ENCODE results near the gene NCOA4.

NCOA4 gene

DNA sequence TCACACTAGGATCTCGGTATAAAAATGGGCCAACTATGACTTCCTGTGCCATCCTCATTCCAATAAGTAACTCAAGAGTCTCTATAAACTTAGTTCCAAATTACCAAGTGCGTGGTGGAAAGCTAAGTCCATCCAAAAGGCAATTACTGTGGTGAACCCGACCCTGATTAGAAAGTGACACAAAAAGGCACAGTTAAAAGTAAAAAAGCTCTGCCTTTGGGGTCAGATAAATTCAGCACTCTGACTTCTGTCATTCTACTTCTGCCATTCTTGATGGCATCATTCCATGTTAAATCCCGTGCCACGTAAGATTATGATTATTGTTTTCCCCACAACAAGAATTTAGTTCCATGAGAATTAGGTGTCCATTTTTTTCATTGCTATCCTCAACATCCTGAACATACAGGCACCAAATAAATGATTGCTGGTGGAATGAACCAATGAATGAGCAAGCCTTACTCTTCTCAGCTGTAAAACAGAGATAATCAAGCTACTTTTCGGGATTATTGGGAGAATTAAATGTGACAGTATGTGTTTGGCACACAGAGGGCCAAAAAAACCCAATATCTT is 877 bp downstream of the NCOA4 start (continued):
- TF ChIP-seq ZNF423 (tag by site-specific recombination; IDR thresholded peaks at IDR 0.05) (no peak), ZNF600 (tag by site-specific recombination; IDR thresholded peaks at IDR 0.05) (no peak), ZNF433 (tag by site-specific recombination; IDR thresholded peaks at IDR 0.05; ENCODE audit: low read depth) (no peak), ATF2 (tag by site-specific recombination; IDR thresholded peaks at IDR 0.05; ENCODE audit: low read depth) (no peak)
- TF ChIP-seq, protein P1, sequence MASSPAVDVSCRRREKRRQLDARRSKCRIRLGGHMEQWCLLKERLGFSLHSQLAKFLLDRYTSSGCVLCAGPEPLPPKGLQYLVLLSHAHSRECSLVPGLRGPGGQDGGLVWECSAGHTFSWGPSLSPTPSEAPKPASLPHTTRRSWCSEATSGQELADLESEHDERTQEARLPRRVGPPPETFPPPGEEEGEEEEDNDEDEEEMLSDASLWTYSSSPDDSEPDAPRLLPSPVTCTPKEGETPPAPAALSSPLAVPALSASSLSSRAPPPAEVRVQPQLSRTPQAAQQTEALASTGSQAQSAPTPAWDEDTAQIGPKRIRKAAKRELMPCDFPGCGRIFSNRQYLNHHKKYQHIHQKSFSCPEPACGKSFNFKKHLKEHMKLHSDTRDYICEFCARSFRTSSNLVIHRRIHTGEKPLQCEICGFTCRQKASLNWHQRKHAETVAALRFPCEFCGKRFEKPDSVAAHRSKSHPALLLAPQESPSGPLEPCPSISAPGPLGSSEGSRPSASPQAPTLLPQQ (tag by site-specific recombination; IDR thresholded peaks at IDR 0.05), result no peak
- TF ChIP-seq, protein P2, sequence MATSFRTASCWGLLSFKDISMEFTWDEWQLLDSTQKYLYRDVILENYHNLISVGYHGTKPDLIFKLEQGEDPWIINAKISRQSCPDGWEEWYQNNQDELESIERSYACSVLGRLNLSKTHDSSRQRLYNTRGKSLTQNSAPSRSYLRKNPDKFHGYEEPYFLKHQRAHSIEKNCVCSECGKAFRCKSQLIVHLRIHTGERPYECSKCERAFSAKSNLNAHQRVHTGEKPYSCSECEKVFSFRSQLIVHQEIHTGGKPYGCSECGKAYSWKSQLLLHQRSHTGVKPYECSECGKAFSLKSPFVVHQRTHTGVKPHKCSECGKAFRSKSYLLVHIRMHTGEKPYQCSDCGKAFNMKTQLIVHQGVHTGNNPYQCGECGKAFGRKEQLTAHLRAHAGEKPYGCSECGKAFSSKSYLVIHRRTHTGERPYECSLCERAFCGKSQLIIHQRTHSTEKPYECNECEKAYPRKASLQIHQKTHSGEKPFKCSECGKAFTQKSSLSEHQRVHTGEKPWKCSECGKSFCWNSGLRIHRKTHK (tag by site-specific recombination; IDR thresholded peaks at IDR 0.05), result no peak

GRCh38 chr10:46028584-46029460 is 1.6 kb downstream of the NCOA4 start:
- H3K4me3 ChIP-seq (ENCODE audit: low read depth, low read length), result peak overlapping the region; percentile 93
- ChIA-PET POLR2A (interaction anchor here (0.6 to 2.0 kb wide), 3 partner anchors 18 to 78 kb away, joined by 3 to 7 read pairs (median 3); no protein-coding TSS in a partner anchor), CTCF (interaction anchor here (0.6 to 2.2 kb wide), 9 partner anchors 7 to 997 kb away, joined by 3 to 7 read pairs (median 4); no protein-coding TSS in a partner anchor)
- no peak overlapping the region for H3K27ac ChIP-seq (ENCODE audit: extremely low read depth, low read depth, low read length)
- peaks cover 19% of the 10 kb centered on the region for H3K4me1 ChIP-seq (ENCODE audit: control insufficient read depth, insufficient read depth, low read length)
- H3K9me3 ChIP-seq (ENCODE audit: control insufficient read depth, insufficient read depth, low read depth, low read length), result no peaks in the 10 kb centered on the region
- H3K36me3 ChIP-seq (ENCODE audit: control insufficient read depth in 2 of 2, insufficient read depth in 1 of 2, low read length in 2 of 2), result peaks cover 0 to 25% of the 10 kb centered on the region in 2 experiments; a peak in 1 of 3 replicates
- TF ChIP-seq ZNF704 (tag by site-specific recombination; IDR thresholded peaks at IDR 0.05), result no peak
- TF ChIP-seq ZNF514 (tag by site-specific recombination; IDR thresholded peaks at IDR 0.05), result no peak
- no peak for TF ChIP-seq ZBTB49 (tag by site-specific recombination; IDR thresholded peaks at IDR 0.05; ENCODE audit: low read depth)
- no peak for TF ChIP-seq ZNF239 (tag by site-specific recombination; IDR thresholded peaks at IDR 0.05)
- 0 out of 2 replicates have a peak, but pooled peaks have one; percentile 19 for TF ChIP-seq ZEB2 (tag by site-specific recombination; IDR thresholded peaks at IDR 0.05)
- no peak for TF ChIP-seq ZNF341 (tag by site-specific recombination; IDR thresholded peaks at IDR 0.05; ENCODE audit: low read depth)
- no peak for TF ChIP-seq EGR2 (tag by site-specific recombination; IDR thresholded peaks at IDR 0.05; ENCODE audit: low read depth)
- TF ChIP-seq ZNF645 (tag by site-specific recombination; IDR thresholded peaks at IDR 0.05), result no peak
- TF ChIP-seq ZNF473 (tag by site-specific recombination; IDR thresholded peaks at IDR 0.05), result no peak
- TF ChIP-seq YY1 (tag by site-specific recombination; IDR thresholded peaks at IDR 0.05), result no peak
- TF ChIP-seq SP7 (tag by site-specific recombination; IDR thresholded peaks at IDR 0.05), result 0 out of 2 replicates have a peak, but pooled peaks have one; percentile 29
- TF ChIP-seq ZNF777 (tag by site-specific recombination; IDR thresholded peaks at IDR 0.05; ENCODE audit: borderline replicate concordance), result no peak
- TF ChIP-seq TCF7L2 (IDR thresholded peaks at IDR 0.05; ENCODE audit: borderline replicate concordance, low read depth, low read length), result no peak
- peak; percentile 85 for TF ChIP-seq ZNF660 (tag by site-specific recombination; IDR thresholded peaks at IDR 0.05)
- TF ChIP-seq ATF2 (tag by site-specific recombination; IDR thresholded peaks at IDR 0.05; ENCODE audit: low read depth), result no peak
- no peak for TF ChIP-seq ZNF391 (tag by site-specific recombination; IDR thresholded peaks at IDR 0.05; ENCODE audit: borderline replicate concordance, low read depth)
- no peak for TF ChIP-seq ZNF133 (tag by site-specific recombination; IDR thresholded peaks at IDR 0.05)
- no peak for TF ChIP-seq ZNF747 (tag by site-specific recombination; IDR thresholded peaks at IDR 0.05)
- TF ChIP-seq TRIM28 (IDR thresholded peaks at IDR 0.05; ENCODE audit: borderline replicate concordance, low read length), result no peak
